CD4-positive, alpha-beta T cell treated with Interleukin-21 for 1 hour (primary cell): ENCODE data around the gene DAD1.
"Not testable (repeated sequence)": the region's sequence is repeated elsewhere in the genome, so short reads cannot be mapped to it uniquely, and the experiment has no call there.

Experiments used
- DNase-seq: peaks from one replicate; pipeline ENCODE4 v3.0.0-alpha.2; 2020

Gene DAD1

GRCh38 chr14:22549981-22550673 is 38.9 kb downstream of the DAD1 start:
- peak; percentile 72 for DNase-seq

- no peak for DNase-seq
Measured at GRCh38 chr14:22549324-22549962, 39.6 kb downstream of the DAD1 start.

- DNase-seq = no peak
Measured at GRCh38 chr14:22547948-22548750, 40.9 kb downstream of the DAD1 start.

- DNase-seq = no peak
Measured at GRCh38 chr14:22547313-22547947, 41.6 kb downstream of the DAD1 start.

GRCh38 chr14:22546722-22547071 is 42.3 kb downstream of the DAD1 start:
- DNase-seq = no peak

GRCh38 chr14:22545842-22546721 is 42.9 kb downstream of the DAD1 start:
- DNase-seq = peak; percentile 49

- no peak for DNase-seq
Measured at GRCh38 chr14:22544881-22545420, 44.1 kb downstream of the DAD1 start.

GRCh38 chr14:22544406-22544805 is 44.6 kb downstream of the DAD1 start:
- DNase-seq = no peak

GRCh38 chr14:22543570-22544357 is 45.3 kb downstream of the DAD1 start:
- DNase-seq = not testable (repeated sequence)

GRCh38 chr14:22542360-22542759 is 46.7 kb downstream of the DAD1 start:
- no peak for DNase-seq

- DNase-seq = no peak
Measured at GRCh38 chr14:22541721-22542120, 47.3 kb downstream of the DAD1 start.

GRCh38 chr14:22540811-22541360 is 48.1 kb downstream of the DAD1 start:
- DNase-seq = no peak

- DNase-seq = no peak
Measured at GRCh38 chr14:22540293-22540692, 48.7 kb downstream of the DAD1 start.

- DNase-seq = peak; percentile 61
Measured at GRCh38 chr14:22539831-22540230, 49.2 kb downstream of the DAD1 start.

GRCh38 chr14:22538671-22539228 is 50.3 kb downstream of the DAD1 start:
- DNase-seq = no peak

- no peak for DNase-seq
Measured at GRCh38 chr14:22537436-22538310, 51.4 kb downstream of the DAD1 start.

GRCh38 chr14:22536853-22537338 is 52.1 kb downstream of the DAD1 start:
- peak; percentile 79 for DNase-seq

GRCh38 chr14:22535916-22536315 is 53.1 kb downstream of the DAD1 start:
- no peak for DNase-seq

- no peak for DNase-seq
Measured at GRCh38 chr14:22535126-22535525, 53.9 kb downstream of the DAD1 start.
